NCI-H82 treated with DMSO at 0.1 percent for 48 hours (cell line): Measurements from ENCODE around the gene PRKCB.

ENCODE experiments used
- DNase-seq: peaks from one replicate; lab custom pipeline; 2025; ENCODE audit not compliant: unreplicated experiment; lab: John Stamatoyannopoulos, UW

Gene PRKCB

DNA sequence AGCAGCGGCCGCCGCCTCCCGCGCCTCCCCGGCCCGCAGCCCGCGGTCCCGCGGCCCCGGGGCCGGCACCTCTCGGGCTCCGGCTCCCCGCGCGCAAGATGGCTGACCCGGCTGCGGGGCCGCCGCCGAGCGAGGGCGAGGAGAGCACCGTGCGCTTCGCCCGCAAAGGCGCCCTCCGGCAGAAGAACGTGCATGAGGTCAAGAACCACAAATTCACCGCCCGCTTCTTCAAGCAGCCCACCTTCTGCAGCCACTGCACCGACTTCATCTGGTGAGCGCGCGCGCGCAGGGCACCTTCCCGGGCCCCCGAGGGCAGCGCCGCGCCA lies 258 bp downstream of the PRKCB start:
- no peak for DNase-seq

DNA sequence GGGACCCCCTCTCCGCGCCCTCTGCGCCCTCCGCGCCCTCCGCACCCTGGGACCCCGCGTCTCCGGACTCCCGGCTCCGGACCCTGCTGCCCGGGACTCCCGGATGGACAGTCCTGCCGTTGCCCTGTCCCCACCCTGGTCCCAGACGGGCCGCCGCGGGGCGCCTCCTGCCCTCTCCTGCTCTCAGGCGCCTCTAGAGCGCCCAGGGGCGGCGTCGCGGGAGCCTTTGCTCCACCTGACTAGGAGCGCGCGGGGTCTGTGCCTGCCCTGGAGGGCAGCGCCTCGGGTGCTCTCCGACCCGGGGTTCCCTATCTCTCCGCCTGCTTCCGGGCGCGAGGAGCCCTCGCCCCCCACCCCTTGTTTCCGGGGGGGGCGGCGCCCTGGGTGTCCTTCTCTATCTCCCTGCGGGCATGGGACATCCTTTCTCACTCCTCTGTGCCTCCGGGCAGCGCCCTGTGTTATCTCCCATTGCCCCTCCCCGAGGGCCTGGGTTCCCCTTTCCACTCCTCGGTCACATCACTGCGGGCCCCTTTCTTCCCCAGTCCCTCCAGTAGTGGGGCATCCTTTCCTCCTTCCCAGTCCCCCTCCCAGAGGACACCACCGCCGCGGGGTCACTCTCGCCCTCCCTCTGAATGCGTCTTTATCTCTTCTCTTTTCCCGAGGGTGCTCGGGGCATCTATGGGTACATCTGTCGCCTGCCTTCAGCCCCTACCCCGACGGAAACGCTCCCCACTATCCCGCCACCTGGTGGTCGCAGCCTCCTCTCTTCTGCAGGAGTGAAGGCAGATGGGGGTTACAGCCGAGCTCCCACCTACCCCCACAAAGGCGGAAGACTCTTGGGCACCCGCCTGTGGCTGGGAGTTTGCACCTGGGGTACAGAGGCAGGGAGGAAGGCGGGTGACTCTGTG lies 875 bp downstream of the PRKCB start:
- no peak for DNase-seq

DNA sequence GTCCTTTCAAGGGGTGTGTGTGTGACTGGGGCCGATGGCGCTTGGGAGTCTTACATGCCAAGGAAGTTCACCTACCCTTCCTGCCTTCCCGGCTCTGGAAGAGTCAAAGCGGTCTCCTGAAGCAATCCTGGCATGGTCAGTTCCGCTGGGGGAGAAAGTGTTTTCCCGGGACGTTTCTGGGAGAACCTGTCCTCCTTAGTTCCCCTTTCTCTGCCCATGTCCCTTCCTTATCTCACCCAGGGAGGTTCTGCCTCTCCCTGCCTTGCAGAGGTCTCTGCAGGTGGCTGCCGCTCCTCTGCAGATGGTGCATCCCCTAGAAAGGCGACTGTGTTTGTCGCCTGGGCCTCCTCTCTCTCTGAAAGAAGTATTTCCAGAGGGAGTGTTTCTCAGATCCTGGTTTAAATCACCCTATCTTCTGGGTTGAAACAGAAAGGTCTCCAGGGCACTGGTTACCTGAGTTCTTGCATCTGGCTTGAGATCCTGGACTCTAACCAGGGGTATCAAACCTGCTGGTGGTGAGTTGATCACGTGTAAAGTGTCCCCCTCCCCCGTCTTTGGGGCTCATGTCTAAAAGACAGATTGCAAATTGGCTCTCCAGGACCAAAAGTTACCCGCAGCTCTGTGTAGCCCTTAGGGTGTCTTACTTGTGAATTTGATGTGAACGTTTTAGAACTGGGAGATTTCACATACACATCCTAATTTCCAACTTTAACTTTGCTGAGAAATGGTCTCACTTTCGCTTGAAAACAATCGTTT lies 1.9 kb downstream of the PRKCB start:
- no peak for DNase-seq

DNA sequence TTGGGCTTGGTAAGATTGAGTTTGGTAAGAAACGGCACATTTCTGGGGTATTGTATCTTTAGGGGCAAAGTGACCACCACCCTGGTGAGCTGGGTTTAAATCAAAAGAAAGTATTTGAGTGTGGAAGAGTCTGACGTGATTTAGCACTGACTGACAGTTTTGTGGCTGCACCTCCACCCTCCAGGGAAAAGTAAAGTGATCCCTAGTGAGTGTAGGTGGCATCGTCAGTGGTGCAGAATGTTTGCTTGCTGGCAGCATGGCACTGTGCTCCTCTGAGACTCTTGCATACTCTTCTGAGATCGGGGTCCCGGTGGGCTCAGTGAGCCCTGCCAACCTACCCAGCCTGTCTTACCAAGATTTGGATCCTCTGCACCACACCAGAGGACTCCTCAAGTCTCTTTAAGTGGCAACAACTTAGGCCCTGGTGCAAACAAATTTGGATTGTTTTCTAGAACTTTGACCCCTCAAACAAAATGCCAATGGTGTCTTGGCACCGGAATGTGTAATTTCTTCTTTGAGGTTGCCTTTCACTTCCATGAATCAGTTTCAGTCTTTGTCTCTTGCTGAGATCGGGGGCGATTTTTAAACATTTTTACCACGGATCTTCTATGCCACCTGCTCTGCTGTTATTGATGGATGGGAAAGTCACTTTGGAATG lies 2.8 kb downstream of the PRKCB start:
- DNase-seq = no peak

DNA sequence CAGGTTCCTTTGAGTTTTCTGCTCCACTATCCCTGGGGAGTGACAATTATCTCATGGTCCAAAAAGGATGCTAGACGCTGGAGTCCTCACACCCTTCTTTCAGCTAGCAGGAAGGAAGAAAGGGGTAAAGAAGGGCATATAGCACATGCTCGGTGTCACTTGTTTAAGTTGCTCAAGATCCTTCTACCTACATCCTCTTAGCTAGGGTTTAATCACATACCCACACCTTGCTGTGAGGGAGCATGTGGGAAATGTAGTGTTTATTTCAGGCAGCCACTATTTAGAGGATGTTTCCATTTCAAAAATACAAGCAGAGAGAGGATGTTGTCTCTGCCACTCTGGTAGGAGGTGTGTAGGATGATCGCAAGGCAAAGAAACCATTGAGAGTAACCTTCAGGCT lies 4.5 kb downstream of the PRKCB start:
- DNase-seq = no peak

DNA sequence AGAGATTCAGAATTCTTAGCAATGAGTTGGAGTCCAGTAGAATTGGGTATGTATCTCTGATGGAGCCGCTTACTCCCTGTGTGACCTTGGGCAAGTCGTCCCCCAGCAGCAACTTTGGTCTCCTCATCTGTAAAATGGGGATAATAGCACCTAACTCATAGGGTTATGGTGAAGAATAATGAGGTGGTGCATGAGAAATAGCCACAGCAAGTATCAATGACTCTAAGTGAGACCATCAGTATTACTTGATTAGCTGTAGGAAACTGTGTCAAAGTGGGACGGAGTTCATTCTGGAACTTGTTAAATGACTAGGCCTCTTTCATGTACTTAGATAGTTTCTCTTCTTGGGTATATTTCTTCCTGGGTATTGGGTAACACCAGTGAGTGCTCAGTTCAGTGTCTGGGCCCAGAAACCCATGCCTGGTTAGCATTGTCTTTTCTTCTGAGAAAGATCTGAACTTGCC lies 6.4 kb downstream of the PRKCB start:
- no peak for DNase-seq

DNA sequence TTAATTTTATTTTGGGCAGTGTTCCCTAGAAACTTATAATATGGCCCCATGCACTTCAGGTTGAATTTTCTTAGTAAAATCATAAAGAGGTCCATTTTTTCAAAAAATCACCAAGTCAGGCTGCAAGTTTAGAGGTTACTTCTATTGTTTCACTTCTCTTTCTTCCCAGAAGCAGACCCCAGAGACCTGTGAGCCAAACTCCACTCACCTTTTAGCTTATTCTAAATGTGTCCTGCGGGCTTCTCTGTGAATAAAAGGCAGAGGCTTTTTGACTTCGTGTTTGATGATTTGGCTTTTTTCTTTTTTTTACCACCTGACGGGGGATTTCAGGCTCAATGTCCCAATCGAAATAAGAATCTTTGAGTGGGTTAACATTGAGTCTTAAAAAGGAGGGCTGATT lies 7.4 kb downstream of the PRKCB start:
- DNase-seq = no peak

DNA sequence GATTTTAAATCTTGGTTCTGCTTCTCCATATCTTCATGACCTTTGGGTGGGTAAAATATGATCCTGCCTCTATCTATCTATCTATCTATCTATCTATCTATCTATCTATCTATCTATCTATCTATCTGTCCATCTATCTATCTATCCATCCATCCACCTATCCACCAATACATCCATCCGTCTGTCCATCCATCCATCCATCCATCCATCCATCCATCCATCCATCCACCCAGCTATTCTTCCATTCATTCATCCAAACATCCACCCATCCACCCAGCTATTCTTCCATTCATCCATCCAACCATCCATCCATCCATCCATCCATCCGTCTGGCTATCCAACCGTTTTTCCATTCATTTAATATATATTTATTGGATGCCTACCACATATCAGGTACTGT lies 11.5 kb downstream of the PRKCB start:
- no peak for DNase-seq

DNA sequence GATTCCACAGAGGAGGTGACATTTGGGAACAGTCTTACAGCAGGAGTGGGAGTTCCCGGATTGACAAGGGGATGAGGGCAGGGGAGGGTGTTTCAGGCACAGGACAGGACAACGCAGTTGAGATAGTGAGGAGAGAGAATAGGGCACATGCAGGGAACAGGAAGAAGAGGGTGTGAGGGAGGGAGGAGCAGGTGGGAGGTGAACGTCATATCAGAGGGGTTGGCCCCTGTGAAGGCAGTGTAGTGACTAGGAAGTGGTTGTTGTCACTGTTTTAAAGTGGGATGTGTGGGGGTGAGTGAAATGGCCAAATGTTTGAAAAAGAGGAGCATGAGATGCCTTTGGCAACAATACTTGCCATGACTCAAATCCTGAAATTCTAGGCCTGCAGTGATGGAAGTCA lies 12.2 kb downstream of the PRKCB start:
- DNase-seq = no peak

DNA sequence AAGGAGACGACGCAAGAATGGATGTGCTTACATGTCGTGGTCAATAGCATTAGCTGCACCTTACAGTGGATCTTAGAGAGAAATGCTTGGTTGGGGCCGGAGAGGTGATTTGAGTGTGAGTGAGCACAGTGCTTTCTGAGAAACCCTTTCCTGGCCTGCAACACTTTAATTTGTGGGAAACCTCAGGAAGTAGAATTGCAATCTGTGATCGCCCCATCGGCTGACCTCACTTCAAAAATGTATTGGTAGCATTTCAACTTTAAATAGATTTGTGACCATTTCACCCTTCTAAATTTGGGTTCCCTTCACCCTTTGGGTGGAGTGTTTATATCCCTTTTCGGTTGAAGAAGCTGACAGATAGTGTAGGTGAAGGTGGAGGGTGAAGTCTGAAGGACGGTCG lies 13.2 kb downstream of the PRKCB start:
- DNase-seq = no peak

DNA sequence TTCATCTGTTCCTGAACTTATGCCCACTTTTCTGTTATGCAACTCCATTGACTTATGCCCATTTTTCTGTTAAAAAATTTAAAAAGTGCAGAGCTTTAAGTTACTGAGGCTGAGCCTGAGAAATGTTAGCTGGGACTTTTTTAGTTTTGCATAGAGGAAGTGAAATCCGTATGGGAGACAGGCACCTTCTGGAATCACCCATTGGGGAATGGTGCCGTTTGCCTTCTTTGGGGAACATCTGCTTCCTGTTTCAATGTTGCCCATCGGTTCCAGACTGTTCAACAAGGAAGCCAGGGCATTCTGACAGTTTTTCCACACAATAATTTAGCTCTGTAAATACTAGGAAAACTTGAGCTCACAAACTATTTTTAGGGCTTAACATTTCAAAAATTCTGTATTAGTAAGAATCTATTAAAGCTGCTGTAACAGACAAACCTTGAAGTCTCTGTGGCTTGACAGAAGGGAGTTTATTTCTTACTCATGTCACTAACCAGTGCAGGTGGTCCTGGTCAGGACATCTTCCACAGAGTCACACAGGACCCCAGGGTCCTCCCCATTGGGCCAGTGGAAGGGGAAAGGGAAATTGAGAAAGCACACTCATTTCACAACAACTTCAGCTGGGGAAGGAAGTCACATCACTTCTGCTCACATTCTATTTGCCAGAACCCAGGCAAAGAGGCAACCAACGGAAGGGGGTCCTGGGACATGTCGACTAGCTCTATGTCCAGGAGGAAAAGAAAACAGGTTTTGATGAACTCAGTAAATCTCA lies 17.2 kb downstream of the PRKCB start:
- DNase-seq = no peak

DNA sequence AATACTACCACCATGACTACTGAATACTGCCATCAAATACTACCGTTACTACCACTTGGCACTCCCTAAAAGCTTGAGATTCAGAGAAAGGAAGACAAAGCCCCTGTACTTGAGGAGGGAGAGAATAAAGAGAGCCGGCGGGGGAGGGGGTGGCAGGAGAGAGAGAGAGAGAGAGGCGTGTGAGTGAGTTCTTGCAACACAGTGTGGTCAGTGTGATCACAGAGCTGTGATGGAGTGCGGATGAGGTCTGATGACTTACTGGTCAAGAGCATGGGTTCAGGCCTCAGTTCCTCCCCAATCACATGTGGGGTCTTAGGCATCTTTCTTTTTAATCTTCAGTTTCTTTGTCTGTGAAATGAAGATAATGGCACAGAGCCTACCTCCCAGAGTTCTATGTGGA lies 19.2 kb downstream of the PRKCB start:
- no peak for DNase-seq

DNA sequence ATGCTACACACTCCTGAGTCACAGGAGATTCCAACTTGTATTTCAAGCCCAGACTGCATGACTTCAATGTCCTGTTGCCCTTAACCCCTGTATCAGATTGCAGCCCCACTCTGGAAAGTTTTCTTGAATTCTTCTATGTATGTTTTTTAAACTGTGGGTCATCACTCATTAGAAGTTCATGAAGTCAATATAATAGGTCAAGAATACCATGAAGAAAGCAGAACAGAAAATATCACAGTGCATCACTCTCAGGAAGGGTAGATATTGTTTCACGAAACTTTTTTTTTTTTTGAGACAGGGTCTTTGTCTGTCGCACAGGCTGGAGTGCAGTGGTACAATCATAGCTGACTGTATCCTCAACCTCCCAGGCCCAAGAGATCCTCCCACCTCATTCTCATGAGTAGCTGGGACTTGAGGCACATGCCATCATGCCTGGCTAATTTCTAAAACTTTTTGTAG lies 20.5 kb downstream of the PRKCB start:
- no peak for DNase-seq

DNA sequence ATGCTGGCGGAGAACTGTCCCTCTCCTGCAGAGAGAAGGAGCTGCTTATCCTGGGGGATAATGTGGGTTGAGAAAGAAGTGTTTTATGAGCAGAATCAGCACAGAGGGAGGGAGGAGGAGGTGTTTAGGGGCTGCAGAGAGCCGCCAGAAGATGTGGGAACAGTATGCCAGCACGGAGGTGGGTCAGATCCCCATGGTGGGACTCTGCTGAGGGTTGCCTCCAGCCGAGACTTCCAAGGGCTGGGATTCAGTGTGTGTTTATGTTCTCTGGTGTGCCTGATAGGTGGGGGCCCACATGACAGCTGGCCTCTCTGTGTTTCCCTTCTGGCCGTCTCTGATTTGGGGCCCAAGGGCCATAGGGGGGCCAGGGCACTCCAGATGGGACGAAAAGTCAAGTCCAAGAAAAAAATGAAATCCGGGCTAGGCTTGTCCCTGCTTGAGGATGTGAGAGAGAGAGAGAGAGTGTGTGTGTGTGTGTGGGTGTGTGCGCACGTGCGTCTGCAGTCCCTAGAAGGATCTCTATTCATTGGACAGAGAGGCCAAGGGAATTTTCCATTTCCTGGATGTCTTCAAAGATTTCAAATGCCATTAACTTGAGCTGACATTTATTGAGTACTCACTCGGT lies 21.6 kb downstream of the PRKCB start:
- no peak for DNase-seq

DNA sequence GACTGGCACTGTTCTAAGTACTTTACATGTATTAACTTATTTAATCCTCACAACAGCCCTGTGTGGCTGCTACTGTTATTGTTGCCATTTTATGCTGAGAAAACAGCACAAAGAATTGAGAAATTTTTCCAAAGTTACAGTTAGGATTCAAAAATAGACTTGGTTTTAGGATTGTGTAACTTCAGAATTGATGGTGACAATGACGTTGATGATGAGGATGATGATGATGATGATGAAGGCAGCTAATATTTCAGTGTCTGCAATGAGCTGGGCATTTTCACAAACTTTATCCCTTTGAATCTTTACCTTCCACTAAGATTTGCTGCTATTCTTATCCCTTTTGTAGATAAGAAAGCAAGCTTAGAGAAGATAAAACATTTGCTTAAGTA lies 22.1 kb downstream of the PRKCB start:
- DNase-seq = no peak

DNA sequence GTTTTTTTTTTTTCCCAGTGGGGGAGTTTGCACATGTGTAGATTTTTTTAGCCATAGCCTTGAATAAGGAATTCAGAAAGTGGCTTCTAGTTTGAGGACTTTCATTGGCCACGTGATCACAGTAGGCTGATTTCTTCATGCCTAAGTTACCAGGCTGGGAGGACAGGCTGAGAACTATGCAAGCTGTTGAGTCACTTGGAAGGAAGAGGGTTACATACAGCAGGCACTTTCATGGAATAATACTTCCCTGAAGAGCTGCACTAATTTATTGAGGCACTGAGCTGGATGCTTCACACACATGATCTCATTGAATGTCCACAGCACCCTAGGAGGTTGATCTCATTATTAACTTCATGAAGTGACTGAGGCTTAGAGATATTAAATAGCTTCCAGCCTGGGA lies 22.8 kb downstream of the PRKCB start:
- DNase-seq = no peak

DNA sequence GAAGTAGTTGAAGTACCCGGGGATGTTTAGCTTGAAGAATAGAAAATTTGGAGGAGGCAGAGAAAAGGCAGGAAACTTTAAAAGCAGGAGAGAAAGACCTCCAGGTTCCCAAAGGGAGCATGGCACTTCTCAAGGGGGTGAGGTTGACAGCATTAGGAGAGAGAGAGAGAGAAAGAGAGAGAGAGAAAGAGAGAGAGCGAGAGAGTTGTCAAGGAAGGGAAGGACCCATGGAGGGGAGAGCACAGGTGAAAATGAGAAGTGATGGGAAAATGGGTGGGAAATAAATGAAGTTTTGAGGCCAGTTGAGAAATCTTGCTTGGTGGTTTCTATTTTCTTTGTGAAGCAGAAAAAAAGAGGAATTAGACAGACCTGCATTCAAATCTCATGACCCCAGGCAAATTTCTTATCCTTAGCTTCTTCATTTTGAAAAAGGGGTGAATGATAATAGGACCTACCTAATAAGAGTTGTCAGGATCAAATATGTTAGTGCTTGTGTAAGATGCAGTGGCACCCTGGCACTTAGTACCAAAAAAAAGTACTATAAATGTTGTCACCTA lies 24.0 kb downstream of the PRKCB start:
- DNase-seq = no peak

DNA sequence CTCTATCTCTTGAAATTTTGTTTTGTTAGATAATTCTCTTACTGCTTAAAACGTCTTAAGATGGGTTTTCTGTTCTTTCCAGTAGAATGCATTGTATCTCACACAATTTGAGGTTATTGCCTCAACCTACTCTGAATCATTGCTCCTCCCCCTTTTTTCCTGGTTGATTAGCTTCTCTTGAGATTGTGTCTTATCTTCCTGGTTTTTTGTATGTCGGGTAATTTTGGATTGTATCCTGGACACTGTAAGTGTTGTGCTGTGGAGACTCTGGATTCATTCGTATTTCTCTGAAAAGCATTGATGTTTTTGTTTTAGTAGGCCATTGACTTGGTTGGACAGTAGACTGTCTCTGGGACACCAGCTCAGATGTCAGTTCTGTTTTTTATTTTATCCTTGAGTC lies 26.1 kb downstream of the PRKCB start:
- no peak for DNase-seq

DNA sequence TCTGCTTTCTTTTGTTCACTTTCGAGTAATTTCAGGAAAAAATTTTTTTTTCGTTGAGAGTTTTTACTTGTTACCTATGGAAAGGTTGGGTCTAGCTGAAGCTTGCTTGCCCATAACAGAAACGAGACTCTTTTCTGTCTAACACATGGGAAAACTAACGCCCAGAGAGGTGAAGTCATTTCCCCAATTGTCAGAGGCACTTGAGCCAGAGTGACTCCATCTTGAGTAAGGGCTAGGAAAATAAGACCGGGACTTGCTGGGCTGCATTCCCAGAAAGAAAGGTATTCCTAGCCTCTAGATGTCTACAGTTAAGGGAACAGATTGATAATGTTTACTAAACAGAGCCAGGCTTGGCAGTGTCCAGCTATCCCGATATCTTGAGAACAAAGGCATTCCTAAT lies 26.8 kb downstream of the PRKCB start:
- no peak for DNase-seq
